PC-9 (cell line): ENCODE measurements around the gene AP1B1. TPM values are rescaled to one million over a fixed set of nuclear protein-coding genes. Genes with fewer than 3 reads are reported as not detected.

Experiments used
- BruUV-seq: library from RNA; stranded (reverse); fragments of 400-500 nt; replicated peaks from 2 replicates; lab custom pipeline; 2021; lab: Mats Ljungman, UMichigan
- CTCF ChIA-PET: fragments of 300-600 bp; sonication (Branson Sonifier 250); formaldehyde crosslinking; loops from one replicate; lab custom pipeline; 2022; ENCODE audit warnings: antibody characterized with exemption; lab: Charles Lee
- POLR2A ChIA-PET: fragments of 300-600 bp; sonication (Branson Sonifier 250); formaldehyde crosslinking; loops from one replicate; lab custom pipeline; 2022; ENCODE audit warnings: antibody characterized with exemption; ENCODE audit not compliant: unreplicated experiment; lab: Charles Lee
- DNase-seq, 2 experiments: peaks; one replicate each; pipeline versions ENCODE4 v3.0.0 to v3.0.0-alpha.2; 2015 to 2022; ENCODE audit warnings: mixed read lengths in 1 of 2
- H2AFZ ChIP-seq: fragments of 200-600 bp; sonication (generic); 2 replicates; pipeline ENCODE4 v1.8.1; 2017; ENCODE audit warnings: antibody characterized with exemption
- H3F3A ChIP-seq: fragments of 200-600 bp; sonication (generic); 2 replicates; pipeline ENCODE4 v1.8.1; 2017; ENCODE audit warnings: antibody characterized with exemption, mild to moderate bottlenecking, low read depth; ENCODE audit not compliant: insufficient read depth
- H3K27ac ChIP-seq: fragments of 200-600 bp; sonication (generic); 2 replicates; pipeline ENCODE4 v1.6.1; 2016; ENCODE audit warnings: mixed run types
- H3K27me3 ChIP-seq: fragments of 200-600 bp; sonication (generic); 2 replicates; pipeline ENCODE4 v1.6.1; 2016; ENCODE audit warnings: low read depth, mixed run types; ENCODE audit not compliant: insufficient read depth
- H3K36me3 ChIP-seq: fragments of 200-600 bp; sonication (generic); 2 replicates; pipeline ENCODE4 v1.6.1; 2016; ENCODE audit warnings: low read depth, mixed run types
- H3K4me1 ChIP-seq: fragments of 200-600 bp; sonication (generic); replicated peaks from 2 replicates; pipeline ENCODE4 v1.6.1; 2016; ENCODE audit warnings: mixed run types; ENCODE audit not compliant: insufficient read depth
- H3K4me2 ChIP-seq: fragments of 200-600 bp; sonication (generic); 2 replicates; pipeline ENCODE4 v1.6.1; 2017; ENCODE audit warnings: mixed run types
- H3K4me3 ChIP-seq: fragments of 200-600 bp; sonication (generic); 2 replicates; pipeline ENCODE4 v1.6.1; 2016; ENCODE audit warnings: mixed run types
- H3K79me2 ChIP-seq: fragments of 200-600 bp; sonication (generic); 2 replicates; pipeline ENCODE4 v1.6.1; 2017; ENCODE audit warnings: low read depth, mixed run types
- H3K9me2 ChIP-seq: fragments of 200-600 bp; sonication (generic); 2 replicates; pipeline ENCODE4 v1.8.1; 2017; ENCODE audit warnings: mild to moderate bottlenecking; ENCODE audit not compliant: insufficient read depth
- H3K9me3 ChIP-seq: fragments of 200-600 bp; sonication (generic); 2 replicates; pipeline ENCODE4 v1.8.1; 2016; ENCODE audit warnings: low read depth; ENCODE audit not compliant: insufficient read depth
- H4K20me1 ChIP-seq: fragments of 200-600 bp; sonication (generic); 2 replicates; pipeline ENCODE4 v1.8.1; 2017; ENCODE audit not compliant: insufficient read depth
- EZH2 ChIP-seq: fragments of 200-600 bp; sonication (generic); IDR thresholded peaks from 2 replicates; pipeline ENCODE4 v1.8.0; 2017; ENCODE audit warnings: antibody characterized with exemption, low read depth
- intact Hi-C: fragments of 100-400 bp; cut with micrococcal nuclease; formaldehyde crosslinking; loops from one replicate; pipeline ENCODE4 v1.10.0; 2022; ENCODE audit not compliant: unreplicated experiment
- total RNA-seq: library from RNA; stranded (reverse); gene quantifications from 2 replicates; pipeline ENCODE4 v1.2.3, GENCODE V29; 2021
- TF ChIP-seq, protein P1 (sequence below): fragments of 200-600 bp; sonication (generic); conservative IDR thresholded peaks from 2 replicates; pipeline ENCODE4 v1.6.1; 2017; ENCODE audit warnings: mixed run types, antibody characterized with exemption, mild to moderate bottlenecking, moderate library complexity

Gene AP1B1
- total RNA-seq, 1 experiment from 2014 or later: 50.8 TPM

DNA sequence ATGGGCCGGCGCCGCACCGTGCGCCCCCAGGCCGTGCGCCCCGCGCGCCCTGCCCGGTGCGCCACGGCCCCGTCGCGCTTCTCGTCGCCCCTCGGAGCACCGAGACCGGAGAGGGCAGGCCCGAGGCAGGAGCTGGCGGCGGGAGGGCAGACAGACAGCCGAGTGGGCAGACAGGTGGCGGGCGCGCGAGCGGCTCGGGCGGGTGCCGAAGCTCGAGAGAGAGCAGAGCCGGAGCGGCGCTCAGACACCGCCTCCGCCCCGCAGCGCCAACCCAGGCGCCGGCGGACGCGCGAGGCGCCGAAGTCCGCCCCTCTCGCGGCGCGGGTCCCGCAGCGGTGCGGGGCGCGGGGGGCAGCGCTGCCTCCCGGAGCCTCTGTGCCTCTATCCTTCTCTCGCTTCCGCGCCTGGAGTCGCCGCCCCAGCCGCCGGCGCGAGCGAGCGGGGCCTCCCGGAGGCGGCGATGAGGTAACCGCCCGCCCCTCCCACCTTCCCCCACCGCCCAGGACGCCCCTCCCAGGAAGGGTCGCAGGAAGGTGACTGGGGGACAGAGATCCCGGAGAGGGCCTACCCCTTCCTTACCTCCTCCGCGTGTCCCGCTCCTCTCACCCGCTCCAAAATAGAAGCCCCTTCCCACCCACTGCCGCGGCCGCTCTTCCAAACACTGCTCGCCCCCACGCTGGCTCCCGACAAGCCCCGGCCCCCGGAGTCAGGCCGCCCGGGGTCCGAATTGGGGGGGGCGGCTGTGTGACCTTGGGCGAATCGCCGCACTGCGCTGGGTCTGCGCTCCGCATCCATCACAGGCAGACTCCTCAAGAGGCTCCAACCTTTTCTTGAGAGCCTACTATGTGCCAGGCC, 72.9 kb downstream of the AP1B1 start, which contains the start of gene RASL10A:
TSS of gene RASL10A (minus strand) at position 412 of the 855 bp plus-strand sequence. CDS start 451 bp downstream, outside the sequence.
- H4K20me1 ChIP-seq: no peaks in the 10 kb centered on the region
- H3K9me3 ChIP-seq: no peaks in the 10 kb centered on the region
- intact Hi-C loops: no loop called here
- BruUV-seq: no TSS peak
- TF ChIP-seq, protein P1, sequence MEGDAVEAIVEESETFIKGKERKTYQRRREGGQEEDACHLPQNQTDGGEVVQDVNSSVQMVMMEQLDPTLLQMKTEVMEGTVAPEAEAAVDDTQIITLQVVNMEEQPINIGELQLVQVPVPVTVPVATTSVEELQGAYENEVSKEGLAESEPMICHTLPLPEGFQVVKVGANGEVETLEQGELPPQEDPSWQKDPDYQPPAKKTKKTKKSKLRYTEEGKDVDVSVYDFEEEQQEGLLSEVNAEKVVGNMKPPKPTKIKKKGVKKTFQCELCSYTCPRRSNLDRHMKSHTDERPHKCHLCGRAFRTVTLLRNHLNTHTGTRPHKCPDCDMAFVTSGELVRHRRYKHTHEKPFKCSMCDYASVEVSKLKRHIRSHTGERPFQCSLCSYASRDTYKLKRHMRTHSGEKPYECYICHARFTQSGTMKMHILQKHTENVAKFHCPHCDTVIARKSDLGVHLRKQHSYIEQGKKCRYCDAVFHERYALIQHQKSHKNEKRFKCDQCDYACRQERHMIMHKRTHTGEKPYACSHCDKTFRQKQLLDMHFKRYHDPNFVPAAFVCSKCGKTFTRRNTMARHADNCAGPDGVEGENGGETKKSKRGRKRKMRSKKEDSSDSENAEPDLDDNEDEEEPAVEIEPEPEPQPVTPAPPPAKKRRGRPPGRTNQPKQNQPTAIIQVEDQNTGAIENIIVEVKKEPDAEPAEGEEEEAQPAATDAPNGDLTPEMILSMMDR: no peak
- TF ChIP-seq EZH2: no peak
- ChIA-PET POLR2A (no interaction called here), CTCF (no interaction called here)
- peaks cover 9% of the 10 kb centered on the region; the same call in 1 of the 2 replicates for H3F3A ChIP-seq
- no peak within 1 kb of the TSS for H3K4me3 ChIP-seq
- H3K79me2 ChIP-seq: no peaks in the 10 kb centered on the region
- H3K4me1 ChIP-seq: peaks cover 9% of the 10 kb centered on the region
- H3K9me2 ChIP-seq: no peaks in the 10 kb centered on the region
- no peak for DNase-seq
- H3K36me3 ChIP-seq: no peaks in the 10 kb centered on the region
- H3K27me3 ChIP-seq: no peaks in the 10 kb centered on the region
- H2AFZ ChIP-seq: no peak within 1 kb of the TSS
- H3K27ac ChIP-seq: no peak within 1 kb of the TSS
- peak within 1 kb of the TSS; percentile 23; the same call in 1 of the 2 replicates for H3K4me2 ChIP-seq

DNA sequence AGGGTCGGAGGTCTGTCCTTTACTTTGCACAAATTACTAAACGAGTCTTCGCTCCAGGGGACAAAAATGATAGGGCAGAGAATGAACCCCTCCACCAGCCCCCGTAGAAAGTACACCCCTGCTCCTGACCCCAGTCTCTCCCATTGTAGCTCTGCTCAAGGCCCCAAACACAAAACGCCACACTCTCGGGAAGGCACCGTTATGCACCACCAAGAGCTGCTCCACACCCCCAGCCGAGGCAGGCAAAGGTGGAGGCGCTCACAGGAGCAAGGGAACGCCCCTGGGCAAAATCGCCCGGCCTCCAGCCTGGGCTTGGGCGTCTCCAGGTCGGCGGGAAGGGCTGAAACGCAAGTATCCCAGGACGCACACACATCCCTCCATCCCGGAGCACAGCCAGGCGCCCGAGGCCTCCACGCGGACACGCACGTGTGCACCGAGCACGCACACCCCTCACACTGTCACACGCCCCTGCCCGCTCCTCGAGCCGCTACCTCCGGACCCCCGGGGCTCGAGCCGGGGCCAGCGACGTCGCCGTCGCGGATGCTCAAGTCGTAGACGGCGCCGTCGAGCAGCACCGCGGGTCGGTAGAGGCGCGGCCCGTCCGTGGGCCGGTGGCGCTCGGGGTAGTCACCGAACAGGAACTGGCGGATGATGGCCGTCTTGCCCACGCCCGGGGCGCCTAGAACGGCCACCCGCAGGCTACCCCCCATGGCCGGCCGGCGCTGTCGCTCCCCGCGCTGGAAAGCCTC, 73.7 kb downstream of the AP1B1 start:
- Histone ChIP-seq H3F3A (peaks cover 15% of the 10 kb centered on the region; the same call in 1 of the 2 replicates), H2AFZ (no peak overlapping the region), H3K27me3 (no peaks in the 10 kb centered on the region), H3K79me2 (no peaks in the 10 kb centered on the region), H3K4me2 (peak overlapping the region; percentile 23; the same call in 1 of the 2 replicates), H3K4me1 (peaks cover 14% of the 10 kb centered on the region), H3K9me2 (no peaks in the 10 kb centered on the region), H4K20me1 (no peaks in the 10 kb centered on the region), H3K27ac (no peak overlapping the region), H3K9me3 (no peaks in the 10 kb centered on the region), H3K4me3 (no peak overlapping the region), H3K36me3 (no peaks in the 10 kb centered on the region)
- TF ChIP-seq, protein P1: no peak
- TF ChIP-seq EZH2: no peak
- no TSS peak for BruUV-seq
- ChIA-PET CTCF (no interaction called here), POLR2A (no interaction called here)
- intact Hi-C loops: no loop called here
- DNase-seq: no peak

DNA sequence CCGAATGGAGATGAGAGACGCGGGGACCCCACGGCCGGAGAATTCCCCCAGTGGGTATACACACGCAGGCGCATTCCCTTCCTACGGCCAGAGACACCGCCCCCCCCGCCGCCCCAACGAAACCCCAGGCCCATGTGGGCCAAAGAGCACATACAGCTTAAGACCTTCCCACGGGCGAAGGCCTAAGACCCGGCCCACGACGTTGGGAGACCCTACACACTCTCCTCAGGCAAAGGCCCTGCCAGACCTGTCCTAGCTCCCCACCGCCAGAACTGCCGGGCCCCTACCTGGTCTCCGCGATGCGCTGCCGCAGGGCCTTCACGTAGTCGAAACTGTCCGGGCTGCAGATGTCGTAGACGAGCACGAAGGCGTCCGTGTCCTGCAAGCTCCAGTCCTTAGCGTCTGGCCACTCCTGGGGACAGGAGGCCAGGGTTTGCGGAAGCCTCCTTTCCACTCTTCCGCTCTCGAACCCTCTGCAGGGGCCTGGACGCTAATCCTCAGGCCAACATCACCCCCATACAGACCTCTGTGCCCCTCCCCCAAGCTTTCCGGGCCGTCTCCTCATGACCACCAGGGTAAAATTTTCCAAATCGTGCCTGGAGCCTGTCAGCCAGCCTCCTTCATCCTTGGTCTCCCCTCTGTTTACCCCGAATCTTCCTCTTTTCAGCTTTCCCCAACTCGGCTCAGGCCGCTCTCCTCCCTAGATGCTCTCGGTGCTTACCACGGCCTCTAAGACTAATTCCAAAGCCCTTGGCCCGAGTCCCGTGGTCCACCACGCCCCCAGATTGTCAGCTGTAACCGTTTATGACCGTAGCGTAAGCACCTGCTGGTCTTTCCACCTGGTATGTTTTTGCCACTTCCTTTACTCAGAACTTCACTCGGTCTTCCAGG, 74.5 kb downstream of the AP1B1 start:
- Histone ChIP-seq H3K9me2 (no peaks in the 10 kb centered on the region), H3K4me1 (peaks cover 23% of the 10 kb centered on the region), H3K27me3 (no peaks in the 10 kb centered on the region), H3K36me3 (no peaks in the 10 kb centered on the region), H2AFZ (no peak overlapping the region), H4K20me1 (no peaks in the 10 kb centered on the region), H3K4me3 (no peak overlapping the region), H3K27ac (no peak overlapping the region), H3F3A (peaks cover 16% of the 10 kb centered on the region; the same call in 1 of the 2 replicates), H3K4me2 (no peak overlapping the region), H3K79me2 (no peaks in the 10 kb centered on the region), H3K9me3 (no peaks in the 10 kb centered on the region)
- no peak for DNase-seq
- no peak for TF ChIP-seq EZH2
- TF ChIP-seq, protein P1: no peak
- no TSS peak for BruUV-seq
- CTCF ChIA-PET: no interaction called here
- POLR2A ChIA-PET: no interaction called here
- intact Hi-C loops: no loop called here
